Ovary (tissue), 9 donors: Measurements from ENCODE around the gene COL4A1. TPM values are rescaled to one million over a fixed set of nuclear protein-coding genes. Genes with fewer than 3 reads are reported as not detected.

Experiments used
- DNase-seq, 5 donors: peaks; one replicate each; pipeline ENCODE4 v3.0.0-alpha.2; 2019 to 2020
- H3K27ac ChIP-seq, 2 donors: fragments of 200-600 bp; one replicate each; pipeline versions ENCODE4 v1.5.1 to v1.8.0; 2019 to 2022
- H3K27me3 ChIP-seq: fragments of 200-600 bp; one replicate; pipeline ENCODE4 v1.8.0; 2022
- H3K36me3 ChIP-seq: fragments of 200-600 bp; sonication (generic); one replicate; pipeline ENCODE4 v1.5.1; 2019
- H3K4me1 ChIP-seq: one replicate; pipeline ENCODE4 v1.8.1; 2013; ENCODE audit warnings: mild to moderate bottlenecking, moderate library complexity; ENCODE audit not compliant: insufficient read depth
- H3K4me3 ChIP-seq: fragments of 200-600 bp; sonication (generic); one replicate; pipeline ENCODE4 v1.5.1; 2017
- H3K9me3 ChIP-seq, 2 donors: fragments of 200-600 bp in 1 of 2; sonication (generic) in 1 of 2; one replicate each; pipeline versions ENCODE4 v1.5.1 to v1.8.1; 2013 to 2019; ENCODE audit warnings: mild to moderate bottlenecking in 1 of 2, moderate library complexity in 1 of 2
- CTCF ChIP-seq, 3 donors: fragments of 450-650 bp in 2 of 3; fragments of 200-600 bp in 1 of 3; IDR thresholded peaks; one replicate each; pipeline versions ENCODE4 v1.5.1 to v1.8.0; 2016 to 2022; ENCODE audit warnings: antibody characterized with exemption in 3 of 3, mild to moderate bottlenecking in 1 of 3
- EP300 ChIP-seq: sonication (generic); formaldehyde crosslinking; IDR thresholded peaks from one replicate; pipeline ENCODE4 v1.6.1; 2017; ENCODE audit warnings: antibody characterized with exemption
- POLR2A ChIP-seq: fragments of 450-650 bp; IDR thresholded peaks from one replicate; pipeline ENCODE4 v1.6.1; 2017; ENCODE audit warnings: antibody characterized with exemption, mild to moderate bottlenecking, moderate library complexity
- WGBS, 3 donors: extraction: QIAGEN DNeasy Blood & Tissue Kit in 1 of 3; methylation state at CpG; one replicate each; pipeline versions ENCODE4 v1.1.5 to v1.1.7; 2013 to 2017; 5-methylcytosine and 5-hydroxymethylcytosine counted together
- intact Hi-C, 4 donors: fragments of 100-400 bp; cut with DNase I; formaldehyde crosslinking; loops; one replicate each; pipeline versions ENCODE4 v1.11.0 to v1.15.1; 2022 to 2023
- polyA plus RNA-seq, 2 donors: library from polyadenylated mRNA; stranded (reverse); fragments of 200-250 nt in 1 of 2; fragments of 350-450 nt in 1 of 2; fragmentation: Illumina TruSeq in 1 of 2; extraction: RNeasy Lipid Tissue Mini Kit (QIAGEN cat#74804) in 1 of 2; gene quantifications; one replicate each; pipeline ENCODE4 v1.2.3, GENCODE V29; 2013 to 2014
- total RNA-seq, 7 donors: library from RNA; depleted of rRNA in 2 of 7; stranded (reverse); fragments of >200 nt in 2 of 7; fragmentation: NEBNext Ultra II Directional in 3 of 7; extraction: Animal tissue kit (Norgen Biotek cat#: 25700) in 3 of 7; gene quantifications; one replicate each; pipeline versions ENCODE4 v1.1.0 to v1.2.4, GENCODE V29; 2016 to 2023
- donor health status: DM: no; HTN: no; CAD: no; lungs with moderate emphysema.
- donor health status: DM: no; HTN: no; CAD: no.
- donor health status: Bipolar disorder and iron deficiency.
- donor health status: DM: yes; HTN: yes; CAD: no.
- donor health status: DM: no; HTN: no; CAD: no.
- donor health status: DM: yes; HTN: yes; CAD: no.

The COL4A1 gene
- total and polyA plus RNA-seq, 9 donors, result 42.3 to 421 (median 87.5) TPM

DNA sequence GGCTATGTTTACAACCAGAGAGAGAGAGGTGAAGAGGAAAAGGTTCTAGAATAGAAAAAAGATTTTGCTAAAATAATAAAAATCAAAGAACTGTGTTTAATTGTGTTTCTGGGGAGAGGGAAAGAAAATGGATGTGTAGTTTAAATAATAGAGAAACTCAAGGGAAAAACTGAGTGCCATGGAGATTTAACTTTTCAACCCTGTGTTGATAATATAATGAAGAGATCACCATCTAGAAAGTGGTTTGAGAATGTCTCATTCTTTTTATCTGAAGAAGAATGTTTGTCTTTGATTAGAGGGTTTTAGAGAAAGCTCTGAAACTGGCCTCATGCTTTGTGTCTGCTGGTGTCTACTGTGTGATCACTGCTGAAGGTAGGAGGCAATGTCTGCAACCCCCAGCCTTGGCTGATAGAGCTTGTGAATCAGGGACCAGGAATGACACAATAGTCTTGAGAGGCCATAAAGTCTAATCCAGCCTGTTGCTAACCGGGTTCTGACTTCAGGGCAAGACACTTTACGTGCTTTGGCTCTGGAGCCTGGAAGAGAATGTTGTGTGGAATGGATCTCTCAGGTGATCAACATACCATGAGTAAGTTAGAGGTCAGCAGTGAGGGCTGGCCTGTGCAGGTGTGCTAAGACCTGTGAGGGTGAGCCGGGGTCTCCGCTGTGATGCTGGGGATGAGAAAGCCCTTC is 5.5 kb upstream of the COL4A1 start:
- peaks cover 33% of the 10 kb centered on the region for H3K4me1 ChIP-seq
- no peaks in the 10 kb centered on the region for H3K27me3 ChIP-seq
- WGBS, 3 donors, result 80 to 88% (median 80%) methylated on average over 4 of the region's 4 CpGs
- no peak overlapping the region for H3K4me3 ChIP-seq
- H3K27ac ChIP-seq, result no peak overlapping the region
- DNase-seq, result peak in 1 of 5 donors; percentile 11
- intact Hi-C loops, result loop anchor here in 1 of 4 donors (10.0 kb wide), 1 partner anchor 102 kb away; no protein-coding TSS in a partner anchor
- H3K36me3 ChIP-seq, result no peaks in the 10 kb centered on the region
- H3K9me3 ChIP-seq, result no peaks in the 10 kb centered on the region
- TF ChIP-seq EP300, result no peak
- no peak for TF ChIP-seq POLR2A
- TF ChIP-seq CTCF (IDR thresholded peaks at IDR 0.05), result no peak

DNA sequence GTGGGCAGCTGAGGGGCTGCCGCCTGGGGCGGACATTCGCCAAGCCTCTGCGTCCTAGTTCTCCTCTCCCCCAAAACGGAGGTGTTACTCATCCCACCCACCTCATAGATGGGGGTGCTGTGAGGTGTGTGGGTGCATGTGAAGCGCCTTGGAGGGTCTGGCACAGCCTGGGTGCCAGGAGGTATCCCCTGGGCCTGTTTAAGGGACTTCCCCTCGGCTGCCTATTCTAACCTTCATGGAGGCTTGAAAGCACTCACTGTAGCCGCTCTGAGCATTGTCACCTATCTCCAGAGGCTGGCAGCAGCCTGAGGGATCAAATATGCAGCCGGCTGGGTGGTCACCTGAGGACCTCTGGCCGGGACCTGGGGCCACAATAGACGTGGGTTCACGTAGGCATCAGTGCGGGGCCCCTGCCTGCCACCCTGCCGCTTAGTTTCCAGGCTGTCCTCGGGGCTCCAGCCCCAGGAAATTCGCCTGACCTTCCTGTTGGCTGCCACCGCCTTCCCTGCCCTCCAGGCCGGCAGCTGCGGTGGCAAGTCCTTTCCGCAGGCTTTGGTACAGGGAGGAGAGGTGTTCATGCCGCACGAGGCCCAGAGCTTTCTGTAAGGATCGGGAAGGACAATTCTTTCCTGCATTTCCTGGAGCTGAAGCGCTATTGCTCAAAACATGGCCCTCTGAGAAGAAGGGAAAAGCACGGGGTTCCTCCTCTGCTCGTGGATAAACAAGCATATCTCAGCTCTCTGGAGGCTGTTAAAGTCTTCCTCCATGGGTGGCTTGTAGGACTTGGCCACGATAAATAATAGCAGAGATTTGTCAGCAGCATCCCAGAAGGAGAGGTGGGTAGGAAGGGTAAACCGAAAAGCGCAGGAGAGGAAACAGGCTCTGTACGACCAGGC is 4.7 kb upstream of the COL4A1 start:
- intact Hi-C loops, result loop anchor here in 1 of 4 donors (10.0 kb wide), 1 partner anchor 103 kb away; no protein-coding TSS in a partner anchor
- Histone ChIP-seq H3K9me3 (no peaks in the 10 kb centered on the region), H3K4me1 (peaks cover 33% of the 10 kb centered on the region), H3K4me3 (peak overlapping the region; percentile 1), H3K27ac (no peak overlapping the region), H3K27me3 (no peaks in the 10 kb centered on the region), H3K36me3 (no peaks in the 10 kb centered on the region)
- WGBS, 3 donors, result 64 to 72% (median 67%) methylated on average over 29 to 30 of the region's 30 CpGs
- DNase-seq, result peak in 1 of 5 donors; percentile 24
- no peak for TF ChIP-seq POLR2A
- TF ChIP-seq EP300, result no peak
- TF ChIP-seq CTCF (IDR thresholded peaks at IDR 0.05), result no peak

DNA sequence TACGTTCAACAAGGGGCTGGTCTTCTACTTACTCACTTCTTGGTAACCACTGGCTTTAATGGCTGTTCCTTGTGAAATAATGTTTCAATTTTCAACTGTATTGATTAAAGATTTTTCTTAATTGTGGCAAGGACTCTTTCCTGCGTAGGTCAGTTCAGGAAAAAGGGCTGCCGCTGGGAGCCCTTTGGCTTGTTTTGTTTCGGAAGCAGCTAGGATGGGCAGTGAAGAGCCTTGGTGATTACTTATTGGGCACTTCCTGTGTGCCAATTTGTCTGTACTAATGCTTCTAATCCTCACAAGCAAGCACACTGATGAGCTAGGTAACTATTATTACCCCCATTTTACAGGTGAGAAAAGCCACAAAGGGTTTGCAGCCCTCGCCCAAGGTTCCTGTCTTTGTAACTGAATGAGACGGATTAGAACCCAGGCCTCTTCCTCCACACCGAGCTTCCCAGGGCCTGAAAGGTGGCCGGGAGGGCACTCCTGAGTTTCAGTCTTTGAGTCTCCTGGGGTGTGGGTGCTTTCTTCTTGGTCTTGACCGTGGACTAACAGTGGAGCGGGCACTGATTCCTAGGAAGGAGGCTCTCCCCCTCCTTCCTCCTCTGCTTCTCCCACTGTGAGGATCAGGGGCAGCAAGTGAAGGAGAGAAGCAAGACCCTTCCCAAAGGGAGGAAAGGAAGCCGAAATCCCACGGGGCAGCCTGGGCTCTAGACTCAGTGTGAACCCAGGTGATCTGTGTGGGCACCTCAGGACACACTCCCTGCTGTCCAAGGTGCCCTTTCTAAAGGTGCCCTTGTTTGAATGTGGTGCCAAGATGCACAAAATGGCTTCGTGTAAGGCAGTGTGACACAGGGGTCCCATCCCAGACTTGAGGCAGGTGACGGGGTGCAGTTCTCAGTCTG is 3.8 kb upstream of the COL4A1 start:
- Histone ChIP-seq H3K27ac (no peak overlapping the region), H3K4me1 (peaks cover 28% of the 10 kb centered on the region), H3K9me3 (no peaks in the 10 kb centered on the region), H3K27me3 (no peaks in the 10 kb centered on the region), H3K36me3 (no peaks in the 10 kb centered on the region), H3K4me3 (no peak overlapping the region)
- intact Hi-C loops, result loop anchor here in 1 of 4 donors (10.0 kb wide), 1 partner anchor 104 kb away; no protein-coding TSS in a partner anchor
- peak in 1 of 5 donors; percentile 10 for DNase-seq
- TF ChIP-seq EP300 (no peak), POLR2A (no peak), CTCF (IDR thresholded peaks at IDR 0.05) (no peak)
- WGBS, 3 donors, result 71 to 82% (median 71%) methylated on average over 14 of the region's 14 CpGs
